G401.6 (cell line): ENCODE data around the gene ANKRD13B.
"Not testable (repeated sequence)": the region's sequence is repeated elsewhere in the genome, so short reads cannot be mapped to it uniquely, and the experiment has no call there.

ENCODE experiments used
- FAIRE-seq: peaks from 2 replicates; lab custom pipeline; 2012; peaks lifted over from hg19 to GRCh38; lab: Jason Lieb, UNC

The ANKRD13B gene

DNA sequence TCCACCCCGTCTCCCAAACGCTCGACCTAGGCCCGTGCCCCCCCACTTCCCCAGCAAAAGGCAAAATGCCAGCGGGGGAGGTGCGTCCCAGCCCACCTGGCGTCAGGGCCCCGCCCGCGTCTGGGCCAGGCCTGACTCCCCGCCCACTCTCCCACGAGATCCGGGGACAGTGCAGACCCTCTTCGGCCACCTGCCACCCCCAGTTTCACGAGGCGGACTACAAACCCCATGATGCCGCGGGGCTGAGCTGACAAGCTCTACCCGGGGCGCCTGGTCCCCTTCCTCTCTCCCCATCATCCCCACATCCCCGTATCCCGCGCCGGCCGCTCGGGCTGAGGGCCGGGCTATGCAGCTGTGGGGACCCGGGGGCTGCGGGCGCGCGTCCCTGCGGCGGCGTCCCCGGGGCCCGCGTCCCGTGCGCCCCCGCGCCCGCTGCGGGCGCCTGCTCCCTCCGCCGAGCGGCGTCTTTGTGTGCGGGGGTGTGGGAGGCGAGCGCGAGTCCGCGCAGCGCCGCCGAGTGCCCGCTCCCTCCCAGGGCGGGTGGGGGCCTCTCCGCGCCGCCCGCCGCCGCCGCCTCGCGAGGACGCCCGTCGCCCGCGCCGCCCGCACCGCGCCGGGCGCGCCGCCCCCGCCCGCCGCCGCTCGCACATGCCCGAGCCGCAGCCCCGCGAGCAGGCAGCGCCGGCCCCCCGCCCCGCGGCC lies at the start of gene ANKRD13B:
ANKRD13B (plus strand) TSS at position 283 of the 702 bp plus-strand sequence. CDS start 490 bp downstream, outside the sequence.
- peak; percentile 19 for FAIRE-seq

DNA sequence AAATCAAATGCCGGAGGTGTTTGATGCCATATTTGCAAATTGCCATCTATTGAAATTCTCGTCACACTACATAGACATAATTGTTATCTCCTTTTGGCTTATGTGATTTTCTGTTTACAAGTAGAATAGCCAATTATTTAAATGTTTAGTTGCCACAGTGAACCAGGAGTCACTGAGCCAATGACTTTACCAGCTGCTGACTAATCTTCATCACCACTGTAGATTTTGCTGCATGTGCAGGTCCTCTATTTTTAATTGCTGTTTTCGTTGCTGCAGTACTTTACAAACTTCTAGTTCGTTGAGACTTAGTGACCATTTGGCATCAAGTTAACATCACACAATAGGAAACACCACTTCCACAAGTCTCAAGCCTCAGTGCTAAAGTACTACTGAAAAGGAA lies 48.9 kb upstream of the ANKRD13B start:
- FAIRE-seq, result no peak

DNA sequence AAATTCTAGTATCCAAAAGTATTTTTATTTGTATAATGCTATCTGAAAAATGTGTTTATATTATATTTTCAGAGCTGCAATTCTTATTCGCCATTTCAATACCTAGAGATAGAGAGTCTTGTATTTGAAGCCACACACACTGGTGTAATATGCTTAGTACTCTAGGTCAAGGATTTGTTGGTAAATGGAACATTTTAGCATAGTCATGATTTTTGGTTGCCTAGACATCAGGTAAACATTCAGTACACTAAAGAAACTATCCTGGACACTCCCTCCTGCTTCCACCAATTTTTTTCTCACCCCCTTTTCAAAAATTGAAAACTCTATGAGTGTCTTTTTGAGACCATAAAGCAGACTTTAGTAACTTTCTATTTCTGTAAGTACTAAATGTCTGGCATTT lies 46.8 kb upstream of the ANKRD13B start:
- no peak for FAIRE-seq

DNA sequence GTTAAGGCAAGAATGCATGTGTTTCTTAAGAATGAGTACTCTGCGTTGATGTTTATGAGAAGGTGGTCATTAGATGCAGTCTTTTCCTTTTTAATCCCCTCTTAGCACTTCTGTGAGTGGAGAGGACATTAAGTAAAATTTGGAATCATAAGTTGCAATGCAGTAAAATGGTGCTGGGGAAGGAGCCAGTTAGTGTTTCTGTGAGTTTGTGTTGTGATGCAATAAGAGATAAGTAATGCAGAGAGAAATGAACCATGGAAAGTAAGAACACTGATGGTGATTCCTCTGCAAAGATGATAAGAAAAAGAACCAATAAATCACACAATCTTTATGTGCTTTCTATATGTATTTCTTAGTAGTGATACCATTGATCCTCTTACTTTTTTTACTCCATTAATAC lies 46.1 kb upstream of the ANKRD13B start:
- no peak for FAIRE-seq

DNA sequence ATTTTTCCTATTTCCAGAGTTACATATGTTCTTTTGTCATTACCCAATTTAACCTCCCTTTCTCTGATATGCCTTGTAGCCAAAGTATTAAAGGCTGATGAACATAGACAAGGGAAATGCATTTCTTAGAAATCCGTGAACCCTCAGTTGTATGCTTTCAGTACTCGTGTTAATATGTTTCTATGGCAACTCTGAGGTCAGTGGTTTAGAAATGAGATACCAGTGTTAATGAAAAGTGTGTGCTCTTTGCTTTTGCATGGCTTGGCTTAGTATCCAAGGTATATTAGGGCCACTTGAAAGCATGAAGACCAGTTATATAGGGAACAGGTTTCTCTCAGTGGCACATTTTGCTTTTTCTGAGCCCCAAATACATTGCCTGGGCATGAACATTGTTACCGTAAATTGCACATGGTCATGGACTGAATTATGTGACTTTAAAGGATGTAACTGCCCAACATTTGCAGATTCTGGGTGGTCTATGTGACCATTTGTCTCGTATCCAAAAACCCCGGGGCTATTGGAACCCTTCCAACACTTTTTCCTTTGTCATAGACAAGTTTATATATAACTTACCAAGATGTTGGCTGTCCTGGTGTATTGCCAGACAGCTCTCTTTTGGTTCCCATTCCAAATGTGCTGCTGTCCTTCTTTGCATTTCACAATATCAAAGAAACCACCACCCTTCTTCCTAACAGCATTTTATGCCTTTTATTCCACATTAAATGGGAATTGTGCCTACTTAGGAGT lies 43.6 kb upstream of the ANKRD13B start:
- no peak for FAIRE-seq

DNA sequence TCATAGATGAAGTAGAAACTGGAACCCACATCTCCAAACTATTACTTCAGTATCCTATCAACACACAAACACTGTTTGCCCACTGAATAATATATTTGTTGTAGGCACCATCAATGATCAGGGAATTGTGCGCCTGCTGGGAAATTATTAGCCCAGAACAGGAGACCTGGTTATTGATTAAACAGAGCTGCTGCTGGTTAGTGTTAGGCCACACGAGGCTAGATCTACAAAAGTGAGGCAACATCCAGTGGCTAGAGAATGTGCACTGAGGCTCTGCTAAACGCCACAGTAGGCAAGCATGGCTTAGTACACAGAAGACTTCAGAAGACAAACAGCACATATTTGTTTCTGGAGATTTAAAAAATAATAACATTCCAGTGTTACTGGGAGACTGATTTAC lies 37.1 kb upstream of the ANKRD13B start:
- no peak for FAIRE-seq

DNA sequence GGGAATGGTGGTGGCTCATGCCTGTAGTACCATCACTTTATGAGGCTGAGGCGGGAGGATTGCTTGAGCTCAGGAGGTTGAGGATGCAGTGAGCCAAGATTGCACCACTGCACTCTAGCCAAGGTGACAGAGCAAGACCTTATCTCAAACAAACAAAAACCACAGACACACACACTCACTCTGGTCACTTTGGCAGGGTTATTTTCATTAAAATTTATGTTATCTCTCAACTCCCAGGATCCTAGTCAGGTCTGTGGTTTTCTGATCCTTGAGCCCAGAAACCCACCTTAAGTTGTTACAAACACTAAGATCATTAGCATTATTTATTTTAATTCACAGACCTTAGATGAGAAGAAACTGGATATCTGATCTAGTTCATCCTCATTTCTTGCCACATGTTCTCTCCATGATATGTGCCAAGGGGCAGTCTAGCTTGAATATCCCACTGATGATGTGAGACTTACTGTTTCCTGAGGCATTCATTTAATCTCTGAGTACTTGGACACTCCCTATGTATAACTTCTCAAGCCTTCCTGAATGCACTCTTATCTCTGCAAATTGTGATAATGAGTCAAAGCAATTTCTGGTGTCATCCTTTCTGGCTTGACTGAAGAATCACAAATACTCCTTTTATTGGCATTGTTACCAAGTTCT lies 35.7 kb upstream of the ANKRD13B start:
- no peak for FAIRE-seq

DNA sequence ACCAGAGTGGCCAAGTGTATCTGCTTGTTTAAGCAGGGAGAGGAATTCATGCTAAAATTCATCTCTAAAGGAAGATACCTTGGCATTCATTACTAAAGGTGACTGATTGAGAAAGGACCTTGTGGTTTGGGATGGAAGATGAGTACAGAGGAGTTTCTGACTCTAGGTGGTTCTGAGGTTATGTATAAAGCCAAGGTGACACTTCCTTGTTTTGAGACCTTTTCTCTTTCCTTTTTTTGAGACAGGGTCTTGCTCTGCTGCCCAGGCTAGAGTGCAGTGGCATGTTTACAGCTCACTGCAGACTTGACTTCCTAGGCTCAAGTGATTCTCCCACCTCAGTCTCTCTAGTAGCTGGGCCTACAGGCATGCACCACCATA lies 35.2 kb upstream of the ANKRD13B start:
- FAIRE-seq, result no peak

DNA sequence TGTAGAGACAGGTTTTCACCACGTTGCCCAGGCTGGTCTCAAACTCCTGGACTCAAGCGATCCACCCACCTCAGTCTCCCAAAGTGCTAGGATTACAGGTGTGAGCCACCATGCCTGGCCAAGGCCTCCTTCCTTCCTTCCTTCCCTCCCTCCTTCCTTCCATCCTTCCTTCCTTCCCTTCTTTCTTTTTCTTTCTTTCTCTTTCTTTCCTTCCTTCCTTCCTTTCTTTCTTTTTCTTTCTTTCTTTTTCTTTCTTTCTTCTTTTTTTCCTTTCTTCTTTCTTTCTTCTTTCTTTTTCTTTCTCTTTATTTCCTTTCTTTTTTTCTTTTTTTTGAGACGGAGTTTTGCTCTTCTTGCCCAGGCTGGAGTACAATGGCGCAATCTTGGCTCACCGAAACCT lies 34.8 kb upstream of the ANKRD13B start:
- not testable (repeated sequence) for FAIRE-seq

DNA sequence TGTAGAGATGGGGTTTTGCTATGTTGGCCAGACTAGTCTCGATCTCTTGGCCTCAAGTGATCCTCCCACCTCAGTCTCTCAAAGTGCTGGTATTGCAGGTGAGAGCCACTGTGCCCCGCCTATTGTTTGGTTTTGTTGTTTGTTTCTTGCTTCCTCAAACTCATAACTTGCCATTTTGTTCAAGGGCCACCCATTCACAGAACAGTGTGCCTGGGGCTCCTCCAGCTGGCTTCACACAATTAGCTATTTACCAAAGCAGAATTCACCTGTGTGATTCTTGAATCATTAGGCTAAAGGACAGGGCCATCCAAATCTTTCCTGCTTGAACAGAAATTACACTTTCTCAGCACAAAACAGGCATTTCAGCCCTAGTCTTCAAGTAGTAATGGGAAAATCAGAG lies 33.3 kb upstream of the ANKRD13B start:
- no peak for FAIRE-seq

DNA sequence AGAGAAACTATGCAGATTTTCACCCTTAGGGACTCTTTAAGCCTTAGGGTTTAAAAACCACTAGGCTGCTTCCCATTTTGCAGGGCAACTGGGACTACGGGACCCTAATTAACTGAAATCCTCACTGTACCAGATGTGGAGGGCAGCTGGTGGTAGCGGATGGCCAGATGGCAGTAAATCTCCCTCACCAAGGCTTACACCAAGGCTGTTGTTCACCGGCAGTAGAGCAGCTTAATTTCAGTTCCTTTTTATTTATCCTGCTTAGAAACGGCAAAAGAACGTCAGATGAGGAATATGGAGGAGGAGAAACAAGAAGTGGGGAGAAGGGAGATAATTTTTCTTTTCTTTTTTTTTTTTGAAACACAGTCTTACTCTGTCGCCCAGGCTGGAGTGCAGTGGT lies 32.6 kb upstream of the ANKRD13B start:
- no peak for FAIRE-seq

DNA sequence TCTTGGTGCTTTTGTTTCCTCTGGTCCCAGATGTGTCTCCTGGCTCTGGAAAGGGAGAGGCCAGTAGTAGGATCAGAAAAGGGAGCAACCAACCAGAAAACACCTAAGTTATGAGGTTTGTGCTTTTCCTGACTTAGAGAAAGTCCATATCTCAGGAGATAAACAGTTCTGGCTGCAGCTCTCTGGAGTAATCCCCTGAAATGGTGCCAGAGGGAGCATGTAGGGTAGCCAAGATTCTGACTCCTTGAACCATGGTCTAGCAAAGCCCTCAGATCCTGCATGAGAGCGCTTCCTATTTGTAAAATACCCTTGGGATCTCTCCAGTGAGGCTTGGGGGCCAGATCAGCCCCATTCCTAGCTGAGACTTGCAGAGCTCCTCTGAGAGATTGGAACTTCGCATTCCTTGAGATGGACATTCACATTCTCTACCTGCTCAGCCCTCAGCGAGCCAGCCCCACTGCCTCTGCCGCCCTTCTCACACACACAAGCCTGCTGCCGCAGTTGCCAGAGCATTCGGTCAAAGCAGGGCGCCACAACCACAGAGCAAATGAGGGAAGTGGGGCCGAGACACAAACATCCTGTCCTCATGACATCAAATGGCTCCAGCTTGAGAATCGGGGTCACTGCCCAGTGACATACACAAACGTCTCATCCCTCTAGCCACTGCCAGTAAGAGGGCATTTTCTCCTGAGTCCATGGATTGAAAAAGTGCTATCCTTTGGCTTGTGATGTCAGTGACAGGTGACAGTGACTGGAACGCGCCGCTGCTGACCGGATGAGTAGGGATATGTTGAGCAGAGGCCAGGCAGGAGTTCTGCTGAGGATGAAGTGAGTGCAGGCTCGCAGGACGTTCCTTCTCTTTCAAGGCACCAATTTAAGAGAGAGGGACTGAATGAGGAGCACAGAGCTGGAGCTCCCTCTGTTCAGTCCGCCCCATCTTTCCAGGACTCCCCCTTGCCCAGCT lies 31.1 kb upstream of the ANKRD13B start:
- no peak for FAIRE-seq

DNA sequence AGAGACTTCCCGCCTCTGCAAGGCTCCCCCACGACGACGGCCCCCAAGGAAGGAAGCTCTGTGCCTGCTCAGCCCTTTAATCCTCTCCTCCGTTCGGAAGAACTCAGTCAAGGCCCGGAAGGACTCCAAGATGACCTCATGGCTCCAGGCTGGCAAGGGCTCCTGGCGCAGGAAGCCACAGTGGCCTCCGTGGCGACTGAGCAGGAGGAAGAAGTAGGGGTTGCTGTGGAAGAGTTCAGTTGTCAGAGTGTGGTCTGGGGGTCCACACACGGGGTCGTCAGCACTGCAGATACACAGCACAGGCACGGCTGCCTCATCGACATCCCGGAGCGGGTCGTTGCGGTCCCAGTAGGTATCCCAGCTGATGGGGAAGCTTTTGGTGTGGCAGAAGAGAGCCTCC lies 30.3 kb upstream of the ANKRD13B start:
- no peak for FAIRE-seq

DNA sequence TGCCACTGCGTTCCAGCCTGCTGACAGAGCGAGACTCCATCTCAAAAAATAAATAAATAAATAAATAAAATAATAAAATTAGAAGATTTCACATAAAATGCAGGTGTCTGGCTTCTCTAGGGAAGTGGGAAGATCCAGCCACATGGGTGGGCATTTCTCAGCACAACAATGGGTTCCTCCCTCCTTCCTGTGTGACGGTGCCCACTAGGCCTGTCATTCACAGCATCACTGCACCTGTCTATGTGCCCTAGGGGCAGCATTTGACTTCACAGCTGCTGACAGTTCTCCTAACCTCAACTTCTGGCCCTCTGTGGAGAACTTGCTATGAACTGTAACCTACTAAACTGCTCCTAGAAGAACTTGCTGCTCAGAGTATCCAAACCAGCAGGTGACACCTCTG lies 29.1 kb upstream of the ANKRD13B start:
- FAIRE-seq, result no peak

DNA sequence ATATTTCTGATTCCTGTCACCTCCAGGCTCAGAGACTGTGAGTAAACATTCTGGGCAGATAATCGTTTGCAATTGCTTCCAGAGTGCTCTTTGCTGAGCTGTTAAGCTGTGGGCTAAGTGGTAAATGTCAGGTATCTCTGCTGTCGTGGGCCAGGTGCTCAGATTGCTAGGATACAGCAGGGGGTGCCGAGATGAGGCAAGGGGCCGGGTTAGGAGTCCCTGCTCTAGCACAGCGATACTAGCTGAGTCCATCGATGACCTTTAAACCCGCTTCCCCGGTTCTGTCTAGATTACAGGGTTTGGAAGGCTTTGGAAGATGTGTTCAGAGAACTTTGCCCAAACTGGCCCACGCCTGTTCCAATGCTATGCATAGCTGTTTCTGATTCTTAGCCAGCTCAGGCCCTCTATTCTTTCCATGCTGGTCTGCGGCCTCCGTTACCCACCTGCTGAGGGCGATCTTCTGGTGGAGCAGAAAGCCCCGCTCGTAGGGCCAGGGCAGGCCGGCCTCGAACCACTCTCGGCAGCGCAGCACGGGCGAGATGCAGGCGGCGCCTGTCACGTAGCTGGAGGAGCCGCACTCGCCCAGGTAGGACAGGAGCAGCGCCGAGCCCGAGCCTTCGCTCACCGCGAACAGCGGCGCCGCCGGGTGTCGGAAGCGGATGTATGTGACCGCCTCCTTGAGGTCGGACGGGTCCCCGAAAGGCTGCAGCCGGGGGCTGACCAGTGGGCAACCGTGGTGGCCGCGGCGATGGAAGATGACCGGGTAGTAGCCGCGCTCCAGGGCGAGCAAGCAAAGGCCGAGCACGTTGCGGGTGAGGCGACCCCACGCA lies 27.1 kb upstream of the ANKRD13B start:
- FAIRE-seq, result no peak

DNA sequence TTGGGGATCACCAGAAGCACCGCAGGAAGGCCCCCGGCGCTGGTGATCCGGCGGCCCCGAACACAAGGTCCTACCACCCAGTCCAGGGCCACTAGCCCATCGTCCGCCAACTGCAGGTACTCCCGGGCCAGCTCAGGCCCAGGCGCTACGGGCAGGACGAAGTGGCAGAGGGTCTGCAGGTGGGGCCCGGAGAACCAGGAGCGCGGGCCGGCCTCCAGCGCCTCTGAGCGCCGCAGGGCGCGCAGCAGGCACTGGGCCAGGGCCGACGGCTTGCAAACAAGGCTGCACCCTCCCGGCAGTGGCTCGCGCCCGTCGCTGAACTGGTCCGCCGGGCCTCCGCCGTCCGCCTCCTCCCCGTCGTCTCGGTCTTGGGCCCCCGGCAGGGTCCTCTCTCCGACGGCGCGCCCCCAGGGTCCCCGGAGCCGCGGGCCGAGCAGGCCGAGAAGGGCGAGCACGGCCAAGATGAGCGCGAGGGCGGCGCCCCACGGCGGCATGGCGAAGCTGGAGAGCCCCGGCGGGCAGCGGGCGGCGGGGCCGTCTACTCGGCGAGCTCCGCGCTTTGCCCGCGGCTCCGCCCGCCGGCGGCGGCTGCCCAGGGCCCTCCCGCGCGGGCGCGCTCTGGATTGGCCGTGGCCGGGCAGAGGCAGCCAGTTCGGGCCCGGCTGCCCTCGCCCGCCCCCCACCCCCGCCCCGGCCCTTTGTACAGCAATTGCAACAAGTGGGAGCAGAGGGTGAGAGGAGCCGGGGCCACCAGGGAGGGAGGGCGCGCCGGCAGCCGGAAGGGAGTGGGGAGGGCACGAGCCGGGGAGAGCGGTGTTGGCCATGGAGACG lies 26.2 kb upstream of the ANKRD13B start, which contains the start of gene ABHD15:
ABHD15 (minus strand) TSS at position 565 of the 831 bp plus-strand sequence; CDS start at position 494, 71 bp downstream.
- FAIRE-seq, result no peak

DNA sequence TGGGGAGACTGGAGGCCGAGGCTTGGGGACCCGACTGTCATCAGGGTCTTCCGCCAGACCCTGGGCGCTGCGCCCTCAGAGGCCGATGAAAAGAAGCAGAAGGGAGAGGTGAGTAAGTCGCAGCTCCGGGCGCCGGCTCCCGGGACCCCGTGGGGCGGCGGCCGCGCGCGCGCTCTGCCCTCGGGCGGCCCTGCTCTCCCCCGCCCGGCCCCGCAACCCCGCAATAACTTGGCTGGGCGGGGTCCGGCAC lies 25.7 kb upstream of the ANKRD13B start:
- no peak for FAIRE-seq

DNA sequence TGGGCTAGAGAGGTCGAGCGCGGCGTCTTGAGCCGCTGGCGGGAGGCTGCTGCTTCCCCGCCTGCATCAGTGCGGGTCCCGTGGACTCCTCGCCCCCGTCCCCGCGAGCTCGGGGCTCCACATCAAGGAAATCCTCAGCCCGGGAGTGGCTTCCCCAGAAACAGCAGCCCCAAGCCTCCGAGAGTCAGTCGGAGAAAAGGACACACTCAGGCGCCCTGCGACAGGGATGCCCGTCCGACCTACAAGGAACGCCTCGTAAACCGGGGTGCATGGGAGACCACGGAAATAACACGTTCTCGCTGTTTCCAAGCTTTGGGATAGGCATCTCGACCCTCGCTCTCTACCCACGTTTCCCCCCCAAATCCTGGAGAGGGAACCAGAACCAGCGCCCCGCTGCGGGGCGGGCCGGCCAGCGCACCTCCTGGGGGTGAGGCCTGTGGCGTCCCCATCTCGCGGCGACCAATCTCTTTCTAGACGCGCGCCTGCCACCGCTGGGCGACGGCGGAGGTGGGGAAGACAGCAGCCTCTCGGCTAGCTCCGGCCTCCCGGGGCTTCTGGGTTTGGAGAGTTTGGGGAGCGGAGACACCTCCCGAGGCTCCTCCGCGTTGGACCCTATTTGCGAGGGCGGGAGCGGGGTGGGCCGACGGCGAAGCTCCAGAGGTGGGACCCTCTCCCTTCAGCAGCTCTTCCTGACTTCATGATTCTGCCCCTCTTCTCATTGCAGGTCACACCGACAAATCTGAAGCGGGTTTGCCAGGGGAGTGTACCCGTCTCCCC lies 25.2 kb upstream of the ANKRD13B start:
- FAIRE-seq, result no peak

DNA sequence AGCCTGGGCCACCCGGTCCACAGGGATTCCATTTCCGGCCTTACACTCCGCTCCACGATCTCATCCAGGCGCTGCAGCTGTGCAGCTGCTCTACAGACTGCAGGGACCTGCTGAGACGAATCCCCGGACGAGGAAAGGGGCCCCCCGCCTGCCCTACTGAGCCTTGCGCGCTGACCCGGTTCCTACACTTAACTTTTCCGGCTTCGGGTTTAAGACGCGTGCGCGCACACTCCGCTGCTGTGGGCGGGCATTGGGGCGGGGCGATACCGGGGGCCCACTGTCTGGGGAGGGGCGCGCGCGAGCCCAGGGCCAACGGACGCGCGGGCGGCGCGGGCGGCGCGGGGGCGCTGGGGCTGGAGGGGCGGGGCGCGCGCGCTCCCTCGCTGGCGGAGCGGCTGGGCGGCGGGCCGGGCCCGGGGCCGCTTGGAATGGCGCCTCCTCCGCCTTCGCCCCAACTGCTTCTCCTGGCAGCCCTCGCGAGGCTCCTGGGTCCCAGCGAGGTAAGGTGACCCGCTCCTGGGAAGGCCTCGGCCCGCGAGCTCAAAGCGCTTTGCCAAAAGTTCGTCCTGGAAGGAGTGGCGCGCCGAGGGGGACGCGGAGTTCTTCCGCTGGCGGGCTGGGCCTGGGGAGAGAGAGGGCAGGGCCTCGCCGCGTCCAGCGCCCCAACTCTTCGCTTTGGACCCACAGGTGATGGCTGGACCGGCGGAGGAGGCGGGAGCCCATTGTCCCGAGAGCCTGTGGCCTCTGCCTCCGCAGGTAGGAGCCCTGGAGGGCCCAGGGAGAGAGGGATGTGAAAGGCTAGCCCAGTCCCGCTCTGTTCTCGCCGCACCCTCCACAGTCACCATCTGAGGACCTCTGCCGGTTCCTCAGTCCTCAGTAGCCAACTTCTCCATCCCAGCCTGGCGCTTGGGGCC lies 24.3 kb upstream of the ANKRD13B start, which contains the start of gene TP53I13:
TP53I13 (plus strand) TSS at position 371 of the 914 bp plus-strand sequence; CDS start at position 429, 58 bp downstream.
- FAIRE-seq, result no peak
